ENCODE measurements around the gene NEGR1. TPM values are rescaled to one million over a fixed set of nuclear protein-coding genes. Genes with fewer than 3 reads are reported as not detected.
A peak's percentile ranks its signal among the peaks of the same experiment; 100 is the strongest.

The NEGR1 gene
- total RNA-seq, 1 experiment from 2014 or later, result 4.1 TPM

DNA sequence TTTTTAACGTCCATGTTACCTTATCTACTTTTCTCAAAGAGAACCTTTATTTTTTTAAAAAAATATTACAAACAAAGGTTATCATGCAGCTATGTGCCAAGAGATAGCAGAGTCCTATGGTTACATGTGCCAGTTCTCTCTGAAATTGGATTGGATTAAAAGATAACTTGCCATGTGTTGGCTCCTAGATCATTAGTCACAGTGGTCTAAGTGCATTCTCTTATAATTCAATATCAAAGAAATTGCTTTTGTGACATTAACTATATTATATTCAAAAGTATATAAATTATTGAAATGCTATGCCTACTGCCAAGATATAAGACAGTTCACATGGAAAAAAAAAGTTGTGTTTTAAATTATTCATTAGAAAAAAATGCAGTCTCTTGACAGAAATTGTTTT is 494.2 kb downstream of the NEGR1 start:
- Mint-ChIP-seq H3K9me3 (ENCODE audit: unreplicated experiment) (no peaks in the 10 kb centered on the region), H3K4me3 (ENCODE audit: unreplicated experiment) (no peak overlapping the region), H3K36me3 (ENCODE audit: insufficient read depth, unreplicated experiment) (no peaks in the 10 kb centered on the region), H3K27ac (ENCODE audit: low read depth, unreplicated experiment) (no peak overlapping the region), H3K27me3 (ENCODE audit: insufficient read depth, unreplicated experiment) (no peaks in the 10 kb centered on the region), H3K4me1 (ENCODE audit: insufficient read depth, unreplicated experiment) (no peaks in the 10 kb centered on the region)
- ChIA-PET POLR2A (interaction anchor here (1.5 kb wide), 1 partner anchor 12 kb away, joined by 3 read pairs; no protein-coding TSS in a partner anchor), CTCF (no interaction called here)
- BruUV-seq (replicated peaks), result no TSS peak
- intact Hi-C loops (cut with micrococcal nuclease), result no loop called here
- DNase-seq (ENCODE audit: unreplicated experiment), result no peak
- TF ChIP-seq, protein P1, sequence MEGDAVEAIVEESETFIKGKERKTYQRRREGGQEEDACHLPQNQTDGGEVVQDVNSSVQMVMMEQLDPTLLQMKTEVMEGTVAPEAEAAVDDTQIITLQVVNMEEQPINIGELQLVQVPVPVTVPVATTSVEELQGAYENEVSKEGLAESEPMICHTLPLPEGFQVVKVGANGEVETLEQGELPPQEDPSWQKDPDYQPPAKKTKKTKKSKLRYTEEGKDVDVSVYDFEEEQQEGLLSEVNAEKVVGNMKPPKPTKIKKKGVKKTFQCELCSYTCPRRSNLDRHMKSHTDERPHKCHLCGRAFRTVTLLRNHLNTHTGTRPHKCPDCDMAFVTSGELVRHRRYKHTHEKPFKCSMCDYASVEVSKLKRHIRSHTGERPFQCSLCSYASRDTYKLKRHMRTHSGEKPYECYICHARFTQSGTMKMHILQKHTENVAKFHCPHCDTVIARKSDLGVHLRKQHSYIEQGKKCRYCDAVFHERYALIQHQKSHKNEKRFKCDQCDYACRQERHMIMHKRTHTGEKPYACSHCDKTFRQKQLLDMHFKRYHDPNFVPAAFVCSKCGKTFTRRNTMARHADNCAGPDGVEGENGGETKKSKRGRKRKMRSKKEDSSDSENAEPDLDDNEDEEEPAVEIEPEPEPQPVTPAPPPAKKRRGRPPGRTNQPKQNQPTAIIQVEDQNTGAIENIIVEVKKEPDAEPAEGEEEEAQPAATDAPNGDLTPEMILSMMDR (IDR thresholded peaks at IDR 0.05; ENCODE audit: unreplicated experiment), result no peak

DNA sequence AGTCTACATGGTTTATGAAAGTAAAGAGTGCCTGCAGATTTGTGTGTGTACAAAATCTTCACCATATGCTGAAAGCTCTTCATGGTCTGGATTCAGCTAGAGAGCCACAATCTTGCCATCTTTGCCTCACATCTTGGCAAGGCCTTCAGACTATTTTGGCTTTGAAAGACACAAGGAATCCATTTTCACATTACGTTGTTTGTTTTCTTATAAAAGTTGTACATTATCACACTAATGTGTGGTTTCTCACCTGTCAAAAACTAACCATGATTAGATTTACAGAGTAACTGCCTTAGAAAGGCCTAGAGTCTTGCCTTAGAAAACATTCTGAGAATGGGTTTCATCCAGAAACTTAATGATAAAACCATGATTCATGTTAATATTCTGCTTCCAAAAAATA is 494.6 kb downstream of the NEGR1 start:
- Mint-ChIP-seq H3K9me3 (ENCODE audit: unreplicated experiment) (no peaks in the 10 kb centered on the region), H3K36me3 (ENCODE audit: insufficient read depth, unreplicated experiment) (no peaks in the 10 kb centered on the region), H3K27me3 (ENCODE audit: insufficient read depth, unreplicated experiment) (no peaks in the 10 kb centered on the region), H3K4me1 (ENCODE audit: insufficient read depth, unreplicated experiment) (no peaks in the 10 kb centered on the region), H3K4me3 (ENCODE audit: unreplicated experiment) (no peak overlapping the region), H3K27ac (ENCODE audit: low read depth, unreplicated experiment) (no peak overlapping the region)
- intact Hi-C loops (cut with micrococcal nuclease), result no loop called here
- no peak for DNase-seq (ENCODE audit: unreplicated experiment)
- ChIA-PET POLR2A (interaction anchor here (1.5 kb wide), 1 partner anchor 12 kb away, joined by 3 read pairs; no protein-coding TSS in a partner anchor), CTCF (no interaction called here)
- no TSS peak for BruUV-seq (replicated peaks)
- TF ChIP-seq, protein P1 (IDR thresholded peaks at IDR 0.05; ENCODE audit: unreplicated experiment), result no peak

DNA sequence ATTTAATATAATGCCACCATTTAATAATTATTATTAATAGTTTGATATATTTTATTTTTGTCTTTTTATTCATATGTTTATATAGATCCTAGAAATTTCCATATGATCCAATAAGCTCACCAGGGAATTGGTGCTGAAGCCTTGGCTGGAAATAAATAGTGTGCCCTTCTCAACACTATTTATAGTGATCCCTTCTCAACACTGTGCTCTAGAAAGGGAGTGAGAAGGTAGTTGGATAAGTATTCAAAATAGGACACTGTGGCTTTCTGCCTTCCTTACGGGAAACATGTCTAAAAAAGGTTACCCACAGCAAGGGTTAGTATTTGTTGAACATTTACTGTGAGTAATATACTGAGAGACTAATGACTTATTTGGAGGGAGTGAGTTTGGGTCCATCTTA is 496.1 kb downstream of the NEGR1 start:
- no TSS peak for BruUV-seq (replicated peaks)
- TF ChIP-seq, protein P1 (IDR thresholded peaks at IDR 0.05; ENCODE audit: unreplicated experiment), result no peak
- intact Hi-C loops (cut with micrococcal nuclease), result no loop called here
- DNase-seq (ENCODE audit: unreplicated experiment), result no peak
- H3K27me3 Mint-ChIP-seq (ENCODE audit: insufficient read depth, unreplicated experiment), result no peaks in the 10 kb centered on the region
- no peak overlapping the region for H3K27ac Mint-ChIP-seq (ENCODE audit: low read depth, unreplicated experiment)
- ChIA-PET POLR2A (no interaction called here), CTCF (no interaction called here)
- no peaks in the 10 kb centered on the region for H3K9me3 Mint-ChIP-seq (ENCODE audit: unreplicated experiment)
- H3K36me3 Mint-ChIP-seq (ENCODE audit: insufficient read depth, unreplicated experiment), result no peaks in the 10 kb centered on the region
- no peak overlapping the region for H3K4me3 Mint-ChIP-seq (ENCODE audit: unreplicated experiment)
- H3K4me1 Mint-ChIP-seq (ENCODE audit: insufficient read depth, unreplicated experiment), result no peaks in the 10 kb centered on the region

DNA sequence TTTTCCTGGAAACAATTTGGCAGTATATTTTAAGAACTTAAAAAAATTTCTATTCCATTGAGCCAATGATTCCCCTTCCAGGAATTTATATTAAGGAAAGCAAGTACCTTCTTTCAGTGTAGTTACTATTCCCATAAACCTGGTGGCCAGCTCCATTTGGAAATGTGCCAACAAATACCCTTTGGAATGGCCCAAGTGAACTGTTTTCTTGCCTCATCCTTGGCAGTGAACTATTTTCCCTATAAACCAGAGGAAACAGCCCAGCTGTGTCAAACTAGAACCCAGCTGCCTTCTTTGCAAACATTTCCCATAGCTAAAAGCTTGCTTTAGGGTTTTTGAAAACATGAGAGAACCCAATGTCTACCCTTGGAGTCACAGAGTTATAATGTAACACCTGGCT is 496.9 kb downstream of the NEGR1 start:
- ChIA-PET CTCF (interaction anchor here (0.6 kb wide), 1 partner anchor 1037 kb away, joined by 3 read pairs; no protein-coding TSS in a partner anchor), POLR2A (no interaction called here)
- Mint-ChIP-seq H3K27me3 (ENCODE audit: insufficient read depth, unreplicated experiment) (no peaks in the 10 kb centered on the region), H3K27ac (ENCODE audit: low read depth, unreplicated experiment) (no peak overlapping the region), H3K4me1 (ENCODE audit: insufficient read depth, unreplicated experiment) (peaks cover 4% of the 10 kb centered on the region), H3K9me3 (ENCODE audit: unreplicated experiment) (no peaks in the 10 kb centered on the region), H3K4me3 (ENCODE audit: unreplicated experiment) (no peak overlapping the region), H3K36me3 (ENCODE audit: insufficient read depth, unreplicated experiment) (no peaks in the 10 kb centered on the region)
- TF ChIP-seq, protein P1 (IDR thresholded peaks at IDR 0.05; ENCODE audit: unreplicated experiment), result no peak
- DNase-seq (ENCODE audit: unreplicated experiment), result peak; percentile 9
- no TSS peak for BruUV-seq (replicated peaks)
- intact Hi-C loops (cut with micrococcal nuclease), result no loop called here
